AG10803 (cell line): ENCODE results near the gene ZNF827.

Experiments used
- DNase-seq: peaks from one replicate; pipeline ENCODE4 v3.0.0; 2010; ENCODE audit warnings: low read depth
- H3K4me3 ChIP-seq: 2 replicates; pipeline ENCODE4 v1.5.1; 2011; ENCODE audit warnings: mild to moderate bottlenecking, low read length, control low read depth
- CTCF ChIP-seq: conservative IDR thresholded peaks from 2 replicates; pipeline ENCODE4 v1.5.1; 2011; ENCODE audit warnings: mild to moderate bottlenecking, low read length, control low read depth, inconsistent platforms

ZNF827 gene

GRCh38 chr4:145763399-145763798 lies 175.2 kb downstream of the ZNF827 start:
- no peak for TF ChIP-seq CTCF
- H3K4me3 ChIP-seq, result no peak overlapping the region
- DNase-seq, result no peak

GRCh38 chr4:145762719-145763118 lies 175.9 kb downstream of the ZNF827 start:
- H3K4me3 ChIP-seq, result no peak overlapping the region
- DNase-seq, result no peak
- no peak for TF ChIP-seq CTCF

GRCh38 chr4:145760961-145761929 lies 177.4 kb downstream of the ZNF827 start:
- no peak for TF ChIP-seq CTCF
- no peak overlapping the region for H3K4me3 ChIP-seq
- no peak for DNase-seq

GRCh38 chr4:145760176-145760575 lies 178.4 kb downstream of the ZNF827 start:
- no peak for DNase-seq
- H3K4me3 ChIP-seq, result no peak overlapping the region
- TF ChIP-seq CTCF, result no peak

GRCh38 chr4:145757188-145757587 lies 181.4 kb downstream of the ZNF827 start:
- no peak for TF ChIP-seq CTCF

GRCh38 chr4:145756244-145756643 lies 182.4 kb downstream of the ZNF827 start:
- DNase-seq, result no peak
- H3K4me3 ChIP-seq, result no peak overlapping the region
- TF ChIP-seq CTCF, result no peak

More at GRCh38 chr4:145757188-145757587, 181.4 kb downstream of the ZNF827 start:
- DNase-seq, result no peak
- H3K4me3 ChIP-seq, result no peak overlapping the region

- DNase-seq, result no peak
- H3K4me3 ChIP-seq, result no peak overlapping the region
- TF ChIP-seq CTCF, result no peak
Measured at GRCh38 chr4:145755802-145756201, 182.8 kb downstream of the ZNF827 start.
